GM12878 (cell line): Measurements from ENCODE around the gene NEO1. TPM values are rescaled to one million over a fixed set of nuclear protein-coding genes. Genes with fewer than 3 reads are reported as not detected.

Source experiments
- ATAC-seq: fragments of 200-7000 bp; cut with Tn5 transposase; 3 replicates; pipeline ENCODE4 v1.9.1; 2020; ENCODE audit warnings: mild to moderate bottlenecking, moderate library complexity
- BruUV-seq: library from RNA; stranded (reverse); fragments of 400-500 nt; replicated peaks from 2 replicates; lab custom pipeline; 2021; lab: Mats Ljungman, UMichigan
- CTCF ChIA-PET: fragments of 300-600 bp; sonication (Branson Sonifier 250); formaldehyde crosslinking; extraction: SDS; loops from one replicate; lab custom pipeline; 2021; ENCODE audit warnings: inconsistent platforms; lab: Yijun Ruan, JAX
- POLR2A ChIA-PET: fragments of 350-600 bp; formaldehyde crosslinking; extraction: SDS; loops from one replicate; lab custom pipeline; 2021; ENCODE audit warnings: inconsistent platforms; lab: Charles Lee
- RAD21 ChIA-PET: fragments of 300-600 bp; sonication (Branson Sonifier 250); formaldehyde crosslinking; loops from one replicate; lab custom pipeline; 2023; ENCODE audit warnings: antibody characterized with exemption; ENCODE audit not compliant: unreplicated experiment; lab: Charles Lee
- SMC1A ChIA-PET: fragments of 300-600 bp; sonication (Branson Sonifier 250); formaldehyde crosslinking; loops from one replicate; lab custom pipeline; 2023; ENCODE audit not compliant: unreplicated experiment, uncharacterized antibody; lab: Charles Lee
- DNase-seq: peaks from one replicate; pipeline ENCODE4 v3.0.0-alpha.2; 2011; ENCODE audit warnings: low read depth, low spot score
- FAIRE-seq: peaks from 3 replicates; lab custom pipeline; 2011; peaks lifted over from hg19 to GRCh38; lab: Jason Lieb, UNC
- H2AFZ ChIP-seq: 2 replicates; pipeline ENCODE4 v1.6.0; 2011; ENCODE audit warnings: low read depth, low read length, control low read depth; ENCODE audit not compliant: control insufficient read depth
- H3K27ac ChIP-seq: 2 replicates; pipeline ENCODE4 v1.5.1; 2011; ENCODE audit warnings: control low read depth; ENCODE audit not compliant: control insufficient read depth, insufficient read depth
- H3K27me3 ChIP-seq, 2 experiments: replicated peaks in 1 of 2; 2 replicates each; pipeline versions ENCODE4 v1.6.0 to v1.6.1; 2011; ENCODE audit warnings: low read length in 1 of 2; ENCODE audit not compliant: control insufficient read depth in 2 of 2, insufficient read depth in 2 of 2
- H3K36me3 ChIP-seq, 2 experiments: 2 replicates each; pipeline ENCODE4 v1.5.1; 2011; ENCODE audit warnings: low read length in 1 of 2; ENCODE audit not compliant: control insufficient read depth in 2 of 2, insufficient read depth in 2 of 2
- H3K4me1 ChIP-seq: 2 replicates; pipeline ENCODE4 v1.6.1; 2011; ENCODE audit warnings: mild to moderate bottlenecking, low read length, moderate library complexity, mixed read lengths; ENCODE audit not compliant: control insufficient read depth, insufficient read depth
- H3K4me2 ChIP-seq: 2 replicates; pipeline ENCODE4 v1.6.0; 2011; ENCODE audit warnings: control low read depth; ENCODE audit not compliant: control insufficient read depth, insufficient read depth
- H3K4me3 ChIP-seq: fragments of 200-600 bp; sonication (generic); 2 replicates; pipeline ENCODE4 v1.5.1; 2016
- H3K79me2 ChIP-seq: 2 replicates; pipeline ENCODE4 v1.6.0; 2011; ENCODE audit warnings: low read length; ENCODE audit not compliant: control insufficient read depth, insufficient read depth
- H3K9ac ChIP-seq: 2 replicates; pipeline ENCODE4 v1.8.0; 2011; ENCODE audit warnings: low read length, control low read depth, mixed read lengths; ENCODE audit not compliant: control insufficient read depth, insufficient read depth
- H3K9me3 ChIP-seq: replicated peaks from 3 replicates; pipeline ENCODE4 v1.5.1; 2011; ENCODE audit warnings: mild to moderate bottlenecking, low read length; ENCODE audit not compliant: control insufficient read depth, insufficient read depth
- H4K20me1 ChIP-seq: 2 replicates; pipeline ENCODE4 v1.6.0; 2011; ENCODE audit not compliant: control insufficient read depth, insufficient read depth
- BCL3 ChIP-seq: IDR thresholded peaks from 2 replicates; pipeline ENCODE4 v1.6.1; 2011; ENCODE audit warnings: borderline replicate concordance, low read depth, mild to moderate bottlenecking, moderate library complexity, low read length; ENCODE audit not compliant: insufficient read depth, poor library complexity, severe bottlenecking
- FOS ChIP-seq: IDR thresholded peaks from 3 replicates; pipeline ENCODE4 v1.6.1; 2011; ENCODE audit warnings: borderline replicate concordance; ENCODE audit not compliant: insufficient read length; ENCODE audit errors: extremely low read depth
- HDAC2 ChIP-seq: fragments of 200-600 bp; sonication (generic); IDR thresholded peaks from 2 replicates; pipeline ENCODE4 v1.6.1; 2017
- NR2F1 ChIP-seq: fragments of 450-650 bp; conservative IDR thresholded peaks from 2 replicates; pipeline ENCODE4 v1.6.1; 2017; ENCODE audit warnings: mild to moderate bottlenecking
- SKIL ChIP-seq: fragments of 450-650 bp; IDR thresholded peaks from 2 replicates; pipeline ENCODE4 v1.6.1; 2017; ENCODE audit warnings: mild to moderate bottlenecking, low read depth, inconsistent platforms; ENCODE audit not compliant: poor library complexity, severe bottlenecking
- USF1 ChIP-seq: IDR thresholded peaks from 2 replicates; pipeline ENCODE4 v1.6.1; 2011; ENCODE audit warnings: borderline replicate concordance, low read depth, mild to moderate bottlenecking, moderate library complexity, mixed read lengths, low read length; ENCODE audit not compliant: insufficient read depth; ENCODE audit errors: extremely low read length
- WGBS: methylation state at CpG from one replicate; pipeline ENCODE4 v1.1.6; 2016; ENCODE audit warnings: low lambda C conversion rate; ENCODE audit not compliant: insufficient replicate concordance, insufficient coverage; ENCODE audit errors: missing lambda C conversion rate; 5-methylcytosine and 5-hydroxymethylcytosine counted together
- in situ Hi-C: fragments of 300-500 bp; cut with MboI; formaldehyde crosslinking; loops from 9 replicates; pipeline ENCODE4 v1.14.3; 2018; ENCODE audit warnings: mixed read lengths
- intact Hi-C: fragments of 100-400 bp; cut with micrococcal nuclease; formaldehyde crosslinking; loops from one replicate; pipeline ENCODE4 v1.14.2; 2022; ENCODE audit not compliant: unreplicated experiment
- polyA plus RNA-seq, 11 experiments: library from polyadenylated mRNA; depleted of rRNA in 4 of 11; unstranded in 6 of 11; stranded (reverse) in 5 of 11; fragments of >200 nt; fragmentation: Nextera tagmentation in 4 of 11; fragmentation: Illumina TruSeq in 1 of 11; extraction: Ambion mirVana in 4 of 11; extraction: Trizol in 1 of 11; gene quantifications; 1 replicate in 1 of 11; 2 replicates in 10 of 11; pipeline versions ENCODE4 v1.2.1 to v1.2.3, GENCODE V29; 2011 to 2016; ENCODE audit warnings: inconsistent platforms in 2 of 11, missing spikeins in 2 of 11, low read depth in 1 of 11
- total RNA-seq, 4 experiments: library from RNA; depleted of rRNA in 3 of 4; stranded (reverse); fragments of >200 nt in 3 of 4; fragmentation: Illumina TruSeq in 1 of 4; extraction: Trizol in 1 of 4; gene quantifications; 2 replicates each; pipeline versions ENCODE4 v1.2.1 to v1.2.3, GENCODE V29; 2013 to 2021

Gene NEO1
- total and polyA plus RNA-seq, 10 of the 15 experiments (the other 5 are each of a cell fraction or from before 2014, with no cell fraction given), result 0.03 to 2.0 (median 0.32) TPM

GRCh38 chr15:73200339-73200738, 148.1 kb downstream of the NEO1 start (continued):
- no peak for TF ChIP-seq BCL3
- no peak for TF ChIP-seq HDAC2
- TF ChIP-seq SKIL, result no peak
- TF ChIP-seq FOS, result no peak
- no peak for TF ChIP-seq NR2F1

GRCh38 chr15:73210630-73211029, 158.4 kb downstream of the NEO1 start:
- POLR2A ChIA-PET, result no interaction called here
- CTCF ChIA-PET, result interaction anchor here (0.5 kb wide), 1 partner anchor 845 kb away, joined by 3 read pairs; no protein-coding TSS in a partner anchor
- no TSS peak for BruUV-seq

More at GRCh38 chr15:73210630-73211029, 158.4 kb downstream of the NEO1 start:
- Histone ChIP-seq H3K27me3 (no peaks in the 10 kb centered on the region), H3K9me3 (no peaks in the 10 kb centered on the region), H3K79me2 (no peaks in the 10 kb centered on the region), H3K4me3 (no peak overlapping the region), H4K20me1 (no peaks in the 10 kb centered on the region), H3K27ac (no peak overlapping the region), H2AFZ (no peak overlapping the region), H3K36me3 (no peaks in the 10 kb centered on the region), H3K9ac (no peak overlapping the region), H3K4me2 (no peak overlapping the region), H3K4me1 (no peaks in the 10 kb centered on the region)
- 40% methylated on average over 2 of the region's 2 CpGs for WGBS
- FAIRE-seq (no peak), ATAC-seq (no peak), DNase-seq (no peak)
- no peak for TF ChIP-seq USF1
- in situ Hi-C loops (no loop called here), intact Hi-C loops (no loop called here)
- SMC1A ChIA-PET, result no interaction called here
- RAD21 ChIA-PET, result no interaction called here
